HG02973 (cell line): Measurements from ENCODE around the gene ARSD.
"Not testable (repeated sequence)": the region's sequence is repeated elsewhere in the genome, so short reads cannot be mapped to it uniquely, and the experiment has no call there.

Experiments used
- ATAC-seq: cut with Tn5 transposase; IDR thresholded peaks from one replicate; pipeline ENCODE4 v1.9.1; 2021; ENCODE audit warnings: moderate library complexity; ENCODE audit not compliant: unreplicated experiment

ARSD gene

GRCh38 chrX:2928583-2929434, at the start of gene ARSD:
ARSD (minus strand) TSS chrX:2929339; CDS start chrX:2929275, 64 bp downstream.
- peak; percentile 92 for ATAC-seq

- ATAC-seq = not testable (repeated sequence)
Observed at GRCh38 chrX:2978639-2979038, 49.5 kb upstream of the ARSD start.

- ATAC-seq = no peak
Observed at GRCh38 chrX:2974961-2975360, 45.8 kb upstream of the ARSD start.

DNA sequence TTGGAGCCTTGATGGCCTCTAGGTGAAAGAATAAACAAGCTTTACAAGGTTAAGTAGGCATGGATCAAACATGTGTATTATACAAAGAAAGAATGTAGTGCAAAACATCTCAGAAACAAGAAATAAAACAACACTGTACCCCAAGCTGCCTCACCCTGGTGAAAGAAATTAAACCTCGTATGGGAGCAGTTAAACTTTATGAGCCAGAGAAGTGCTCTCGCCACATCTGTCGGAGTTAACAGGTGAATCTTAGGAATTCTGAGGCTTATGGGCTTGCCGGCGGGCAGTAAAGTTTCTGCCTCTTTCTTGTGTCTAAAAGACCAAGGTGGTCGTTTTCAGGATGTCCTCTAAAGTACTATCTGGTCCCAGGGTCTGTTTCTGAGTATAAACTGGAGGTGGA, 43.3 kb upstream of the ARSD start:
- no peak for ATAC-seq

- no peak for ATAC-seq
Observed at GRCh38 chrX:2969021-2969420, 39.9 kb upstream of the ARSD start.

GRCh38 chrX:2967998-2968909, 39.1 kb upstream of the ARSD start:
- ATAC-seq = no peak

DNA sequence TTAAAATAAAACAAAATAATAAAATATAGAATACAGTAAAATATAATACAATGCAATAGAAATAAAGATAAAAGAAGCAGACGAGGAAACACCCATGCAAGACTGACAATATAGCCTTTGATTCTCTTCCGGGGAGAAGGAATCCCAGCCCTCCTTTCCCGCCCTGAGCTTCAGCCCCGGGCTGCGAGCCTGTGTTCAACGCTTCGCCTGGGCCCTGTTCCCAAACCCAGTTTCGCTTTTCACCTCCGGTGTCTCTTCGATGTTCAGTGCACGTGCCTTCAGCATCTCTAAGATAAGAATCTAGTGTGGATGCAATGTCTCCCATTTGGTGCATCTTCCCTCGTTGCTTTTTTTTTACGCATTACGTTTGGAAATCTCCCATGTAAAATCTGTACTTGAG, 38.4 kb upstream of the ARSD start:
- ATAC-seq = no peak

DNA sequence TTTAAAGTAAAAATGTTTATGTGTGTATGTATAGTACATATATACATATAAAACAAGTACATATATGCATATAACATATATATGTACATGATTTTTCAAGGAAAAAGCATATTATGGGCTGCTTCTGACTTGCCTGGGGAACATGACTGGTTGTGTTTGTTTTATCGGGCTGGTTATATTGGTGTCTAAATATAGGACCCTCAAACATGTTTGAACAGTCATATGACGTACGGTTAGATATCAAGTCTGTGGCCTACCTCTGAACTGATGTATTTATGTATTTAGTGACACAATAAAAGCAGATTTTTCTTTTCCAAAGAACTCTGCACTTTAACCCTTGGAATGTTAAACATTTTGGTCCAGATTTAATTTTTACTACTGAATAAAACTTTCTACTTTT, 37.9 kb upstream of the ARSD start:
- no peak for ATAC-seq

GRCh38 chrX:2965965-2966364, 36.8 kb upstream of the ARSD start:
- ATAC-seq = no peak

GRCh38 chrX:2963992-2964794, 35.1 kb upstream of the ARSD start:
- not testable (repeated sequence) for ATAC-seq

- ATAC-seq = not testable (repeated sequence)
Observed at GRCh38 chrX:2963449-2963848, 34.3 kb upstream of the ARSD start.

DNA sequence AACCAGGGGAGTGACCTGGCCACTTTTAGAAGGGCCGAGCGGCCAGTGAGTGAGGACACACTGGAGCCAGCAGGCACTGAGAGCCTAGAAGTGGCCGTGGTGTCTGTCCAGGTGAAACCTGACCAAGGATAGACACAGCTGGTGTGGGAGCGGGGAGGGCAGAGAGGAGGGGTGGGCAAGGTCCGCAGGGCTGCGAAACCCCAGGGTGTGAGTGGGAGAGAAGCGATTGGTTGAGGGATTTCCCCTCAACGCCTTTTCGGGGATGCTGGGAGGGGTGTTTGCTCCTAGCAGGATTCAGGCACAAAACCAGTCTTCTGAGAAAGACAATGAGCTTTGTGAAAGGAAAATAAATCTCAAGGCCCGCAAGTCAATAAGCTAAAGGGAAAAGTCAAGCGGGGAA, 33.2 kb upstream of the ARSD start:
- ATAC-seq = no peak

- ATAC-seq = no peak
Observed at GRCh38 chrX:2960861-2961515, 31.8 kb upstream of the ARSD start.

GRCh38 chrX:2958199-2958598, 29.1 kb upstream of the ARSD start:
- ATAC-seq = no peak

DNA sequence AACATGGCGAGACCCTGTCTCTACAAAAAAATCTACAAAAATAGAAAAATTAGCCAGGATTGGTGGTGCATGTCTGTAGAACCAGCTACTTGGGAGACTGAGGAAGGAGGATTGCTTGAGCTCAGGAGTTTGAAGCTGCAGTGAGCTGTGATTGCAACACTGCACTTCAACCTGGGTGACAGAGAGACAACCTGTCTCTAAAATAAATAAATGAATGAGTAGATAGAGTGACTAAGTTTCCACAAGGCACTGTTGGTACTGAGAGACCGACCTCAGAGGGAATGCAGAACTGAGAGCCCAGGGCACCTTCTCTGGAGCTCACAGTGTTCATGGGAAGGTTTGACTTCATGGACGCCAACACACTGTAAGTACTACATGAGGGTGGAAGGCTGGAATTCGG, 26.7 kb upstream of the ARSD start:
- no peak for ATAC-seq

GRCh38 chrX:2955281-2955680, 26.1 kb upstream of the ARSD start:
- no peak for ATAC-seq

GRCh38 chrX:2954541-2954940, 25.4 kb upstream of the ARSD start:
- no peak for ATAC-seq

DNA sequence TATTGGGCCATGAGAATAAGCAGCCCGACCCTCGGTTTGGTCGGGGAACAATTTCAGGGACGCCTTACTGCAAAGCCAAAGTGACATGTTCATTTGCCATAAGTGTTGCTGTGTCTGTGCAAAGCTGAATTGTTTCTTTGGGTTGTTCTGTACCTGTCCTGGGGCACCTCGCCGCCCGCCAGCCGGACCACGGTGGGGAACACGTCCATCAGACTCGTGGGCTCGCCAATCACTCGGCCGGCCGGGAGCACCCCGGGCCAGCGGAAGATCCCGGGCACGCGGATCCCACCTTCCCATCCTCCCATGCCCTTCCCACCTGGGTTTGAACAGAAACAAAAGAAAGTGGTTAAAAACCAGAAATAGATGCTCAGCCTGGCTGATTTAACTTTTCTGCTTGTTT, 8.8 kb upstream of the ARSD start:
- ATAC-seq = not testable (repeated sequence)

GRCh38 chrX:2934715-2935710, 5.9 kb upstream of the ARSD start:
- ATAC-seq = no peak
